ENCODE data around the gene SLC43A2.

Gene SLC43A2

DNA sequence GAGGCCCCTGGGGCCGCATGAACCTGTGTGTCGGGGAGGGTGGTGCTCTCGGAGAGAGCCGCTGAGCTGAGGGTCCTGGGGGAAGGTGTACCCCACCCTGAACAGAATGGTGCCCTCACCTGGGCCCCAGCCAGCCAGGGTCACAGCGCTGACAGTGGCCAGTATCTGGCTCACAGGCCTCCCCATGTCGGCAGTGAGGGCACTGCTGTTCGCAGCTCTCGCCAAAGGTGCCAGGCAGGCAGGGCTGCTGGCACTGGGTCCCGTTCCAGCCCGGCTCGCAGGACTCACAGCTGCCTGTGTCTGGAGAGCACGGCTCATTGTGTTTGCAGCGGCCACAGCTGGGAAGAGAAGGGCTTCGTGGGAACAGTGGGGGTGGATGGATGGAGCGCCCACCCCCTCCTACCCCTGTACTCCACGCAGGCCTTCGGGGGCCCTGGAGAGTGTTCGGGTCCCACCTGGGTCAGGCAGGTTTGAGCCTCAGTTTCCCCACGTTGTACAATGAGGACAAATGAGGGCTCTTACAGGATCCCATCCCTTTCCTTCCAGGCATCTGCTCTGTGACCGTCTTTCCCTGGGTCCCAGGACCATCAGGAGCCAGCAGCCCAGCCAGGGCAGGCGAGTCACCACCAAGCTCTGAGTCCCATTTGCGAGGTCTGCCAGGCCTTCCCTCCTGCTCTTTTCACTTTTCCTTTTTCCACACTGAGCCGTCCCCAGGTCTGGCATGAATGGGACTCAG lies 11.9 kb upstream of the SLC43A2 start:
- H3K4me3 ChIP-seq (ENCODE audit: low read depth, low read length) = no peak overlapping the region
- TF ChIP-seq, protein P1, sequence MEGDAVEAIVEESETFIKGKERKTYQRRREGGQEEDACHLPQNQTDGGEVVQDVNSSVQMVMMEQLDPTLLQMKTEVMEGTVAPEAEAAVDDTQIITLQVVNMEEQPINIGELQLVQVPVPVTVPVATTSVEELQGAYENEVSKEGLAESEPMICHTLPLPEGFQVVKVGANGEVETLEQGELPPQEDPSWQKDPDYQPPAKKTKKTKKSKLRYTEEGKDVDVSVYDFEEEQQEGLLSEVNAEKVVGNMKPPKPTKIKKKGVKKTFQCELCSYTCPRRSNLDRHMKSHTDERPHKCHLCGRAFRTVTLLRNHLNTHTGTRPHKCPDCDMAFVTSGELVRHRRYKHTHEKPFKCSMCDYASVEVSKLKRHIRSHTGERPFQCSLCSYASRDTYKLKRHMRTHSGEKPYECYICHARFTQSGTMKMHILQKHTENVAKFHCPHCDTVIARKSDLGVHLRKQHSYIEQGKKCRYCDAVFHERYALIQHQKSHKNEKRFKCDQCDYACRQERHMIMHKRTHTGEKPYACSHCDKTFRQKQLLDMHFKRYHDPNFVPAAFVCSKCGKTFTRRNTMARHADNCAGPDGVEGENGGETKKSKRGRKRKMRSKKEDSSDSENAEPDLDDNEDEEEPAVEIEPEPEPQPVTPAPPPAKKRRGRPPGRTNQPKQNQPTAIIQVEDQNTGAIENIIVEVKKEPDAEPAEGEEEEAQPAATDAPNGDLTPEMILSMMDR (IDR thresholded peaks at IDR 0.05; ENCODE audit: borderline replicate concordance, insufficient read depth, low read depth, low read length) = no peak

- TF ChIP-seq, protein P1 (IDR thresholded peaks at IDR 0.05; ENCODE audit: borderline replicate concordance, insufficient read depth, low read depth, low read length) = no peak
- no peak overlapping the region for H3K4me3 ChIP-seq (ENCODE audit: low read depth, low read length)
Measured at GRCh38 chr17:1639549-1640180, 11.0 kb upstream of the SLC43A2 start.

DNA sequence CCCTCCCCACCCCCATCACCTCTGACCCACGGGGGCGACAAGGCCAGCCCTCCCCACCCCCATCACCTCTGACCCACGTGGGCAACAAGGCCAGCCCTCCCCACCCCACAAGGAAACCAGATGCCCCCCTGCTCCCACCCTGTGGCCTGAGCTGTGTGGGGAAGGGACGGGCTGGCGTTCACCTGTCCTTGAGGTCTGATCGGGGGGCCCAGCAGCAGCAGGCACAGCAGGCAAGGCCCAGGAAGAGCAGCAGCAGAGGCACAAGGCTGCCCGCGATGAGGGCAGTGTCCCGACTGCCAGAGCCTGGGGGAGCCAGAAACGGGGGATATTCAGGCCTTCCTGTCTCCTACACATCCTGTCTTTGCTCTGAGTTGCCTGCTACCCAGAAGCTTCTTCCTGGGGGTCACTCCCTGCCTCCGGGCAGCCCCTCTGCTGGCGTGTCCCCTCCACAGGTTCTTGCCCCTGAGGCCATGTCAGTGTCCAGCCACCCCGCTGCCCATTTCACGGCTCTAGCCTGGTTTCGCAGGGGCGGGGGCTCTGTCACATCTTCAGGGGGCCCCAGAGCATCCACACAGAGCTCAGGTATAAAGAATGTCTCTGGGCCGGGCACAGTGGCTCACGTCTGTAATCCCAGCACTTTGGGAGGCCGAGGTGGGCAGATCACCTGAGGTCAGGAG lies 10.1 kb upstream of the SLC43A2 start:
- H3K4me3 ChIP-seq (ENCODE audit: low read depth, low read length) = no peak overlapping the region
- TF ChIP-seq, protein P1 (IDR thresholded peaks at IDR 0.05; ENCODE audit: borderline replicate concordance, insufficient read depth, low read depth, low read length) = no peak

DNA sequence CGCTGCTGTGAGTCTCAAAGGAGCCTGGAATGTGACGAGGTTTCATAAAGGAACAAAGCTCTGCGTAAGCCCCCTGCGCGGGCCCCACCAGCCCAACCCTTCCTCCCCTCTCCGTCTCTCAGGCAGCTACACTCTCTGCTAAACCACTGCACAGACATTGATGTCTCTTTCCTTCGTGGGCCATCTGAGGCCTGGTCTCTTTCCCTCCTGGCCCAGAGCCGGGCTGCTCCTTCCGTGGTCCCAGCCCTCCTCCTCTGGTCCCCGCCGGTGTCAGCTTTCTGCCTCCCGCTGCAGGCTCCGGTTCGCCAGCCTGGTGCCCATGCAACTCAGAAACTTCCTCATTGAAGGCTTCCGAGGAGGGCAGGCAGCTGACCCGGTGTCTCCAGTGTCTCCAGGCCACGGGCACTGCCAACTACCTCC lies 9.5 kb upstream of the SLC43A2 start:
- H3K4me3 ChIP-seq (ENCODE audit: low read depth, low read length) = no peak overlapping the region
- TF ChIP-seq, protein P1 (IDR thresholded peaks at IDR 0.05; ENCODE audit: borderline replicate concordance, insufficient read depth, low read depth, low read length) = no peak

DNA sequence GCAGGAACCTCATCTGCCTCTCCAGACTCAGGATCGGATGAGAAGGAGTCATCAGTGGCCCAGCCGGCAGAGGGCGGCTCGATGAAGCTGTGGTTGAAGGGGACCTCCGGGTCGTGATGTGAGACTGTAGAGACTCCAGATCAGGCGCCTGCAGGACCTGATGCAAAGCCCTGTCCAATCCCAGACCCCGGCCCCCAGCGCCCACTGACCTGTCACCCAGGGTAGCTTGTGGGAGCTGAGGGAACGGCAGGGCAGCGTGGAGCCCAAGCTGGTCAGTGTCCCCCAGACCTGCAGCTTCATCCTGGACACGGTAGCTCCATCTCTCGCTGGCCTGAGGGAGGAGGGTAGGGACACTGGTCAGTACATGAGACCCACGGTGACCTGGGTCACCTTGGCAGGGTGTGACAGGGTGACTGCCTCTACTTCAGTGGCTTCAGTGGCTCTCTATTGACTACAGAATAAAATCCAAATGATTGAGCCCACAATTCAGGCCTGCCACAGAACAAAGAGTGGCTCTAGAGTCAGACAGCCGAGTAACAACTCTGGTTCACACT lies 8.2 kb upstream of the SLC43A2 start:
- TF ChIP-seq, protein P1 (IDR thresholded peaks at IDR 0.05; ENCODE audit: borderline replicate concordance, insufficient read depth, low read depth, low read length) = no peak
- no peak overlapping the region for H3K4me3 ChIP-seq (ENCODE audit: low read depth, low read length)

- TF ChIP-seq, protein P1 (IDR thresholded peaks at IDR 0.05; ENCODE audit: borderline replicate concordance, insufficient read depth, low read depth, low read length) = no peak
- H3K4me3 ChIP-seq (ENCODE audit: low read depth, low read length) = no peak overlapping the region
Measured at GRCh38 chr17:1635675-1636465, 7.2 kb upstream of the SLC43A2 start.
